Mesendoderm (in vitro differentiated cells): ENCODE data around the gene BTBD16.

ENCODE experiments used
- DNase-seq: peaks from one replicate; pipeline ENCODE4 v3.0.0; 2013
- H2AK5ac ChIP-seq: 2 replicates; pipeline ENCODE4 v1.6.1; 2013; ENCODE audit warnings: low read length, inconsistent platforms
- H2BK120ac ChIP-seq: 2 replicates; pipeline ENCODE4 v1.6.1; 2013; ENCODE audit warnings: low read depth, mild to moderate bottlenecking, low read length, moderate library complexity, mixed read lengths
- H2BK15ac ChIP-seq: replicated peaks from 2 replicates; pipeline ENCODE4 v1.6.1; 2013; ENCODE audit warnings: low read depth, mild to moderate bottlenecking, moderate library complexity
- H2BK5ac ChIP-seq: 2 replicates; pipeline ENCODE4 v1.6.1; 2013; ENCODE audit warnings: low read length, inconsistent platforms
- H3K18ac ChIP-seq: 2 replicates; pipeline ENCODE4 v1.6.1; 2013; ENCODE audit warnings: mild to moderate bottlenecking, low read length, mixed read lengths
- H3K23ac ChIP-seq: one replicate; pipeline ENCODE4 v1.6.1; 2013; ENCODE audit warnings: low read length
- H3K27ac ChIP-seq: 2 replicates; pipeline ENCODE4 v1.5.1; 2013; ENCODE audit warnings: low read depth, mild to moderate bottlenecking, inconsistent platforms, low read length, moderate library complexity
- H3K27me3 ChIP-seq: 2 replicates; pipeline ENCODE4 v1.6.1; 2013; ENCODE audit warnings: low read length, control low read depth, mild to moderate bottlenecking, inconsistent platforms; ENCODE audit not compliant: insufficient read depth, poor library complexity
- H3K36me3 ChIP-seq: 2 replicates; pipeline ENCODE4 v1.6.1; 2013; ENCODE audit warnings: low read length, inconsistent platforms; ENCODE audit not compliant: control insufficient read depth, insufficient read depth
- H3K4ac ChIP-seq: one replicate; pipeline ENCODE4 v1.6.1; 2013; ENCODE audit warnings: low read depth, mild to moderate bottlenecking, low read length, moderate library complexity
- H3K4me1 ChIP-seq: 2 replicates; pipeline ENCODE4 v1.6.1; 2013; ENCODE audit warnings: low read depth, low read length, inconsistent platforms; ENCODE audit not compliant: control insufficient read depth
- H3K4me2 ChIP-seq: 2 replicates; pipeline ENCODE4 v1.6.1; 2013; ENCODE audit warnings: low read length
- H3K4me3 ChIP-seq: 2 replicates; pipeline ENCODE4 v1.5.1; 2013; ENCODE audit warnings: mild to moderate bottlenecking, low read length
- H3K56ac ChIP-seq: one replicate; pipeline ENCODE4 v1.6.1; 2013; ENCODE audit warnings: low read length
- H3K79me1 ChIP-seq: 2 replicates; pipeline ENCODE4 v1.6.1; 2013; ENCODE audit warnings: low read length, inconsistent platforms
- H3K79me2 ChIP-seq: 2 replicates; pipeline ENCODE4 v1.6.1; 2013; ENCODE audit warnings: mild to moderate bottlenecking, low read length; ENCODE audit not compliant: control insufficient read depth, insufficient read depth
- H3K9ac ChIP-seq: 2 replicates; pipeline ENCODE4 v1.6.1; 2013; ENCODE audit warnings: low read length, inconsistent platforms
- H4K5ac ChIP-seq: one replicate; pipeline ENCODE4 v1.6.1; 2013; ENCODE audit warnings: low read length
- H4K8ac ChIP-seq: one replicate; pipeline ENCODE4 v1.6.1; 2013; ENCODE audit warnings: low read depth, mild to moderate bottlenecking, control low read depth, low read length, moderate library complexity
- WGBS: extraction: QIAGEN DNeasy Blood & Tissue Kit; methylation state at CpG from one replicate; pipeline ENCODE4 v1.1.7; 2013; ENCODE audit warnings: low lambda C conversion rate, missing lambda C conversion rate; ENCODE audit not compliant: insufficient coverage; ENCODE audit errors: extremely low coverage; 5-methylcytosine and 5-hydroxymethylcytosine counted together

The BTBD16 gene

GRCh38 chr10:122298206-122298597 lies 27.1 kb downstream of the BTBD16 start:
- H3K23ac ChIP-seq = no peak overlapping the region
- no peak overlapping the region for H2BK120ac ChIP-seq
- no peak overlapping the region for H2BK5ac ChIP-seq
- DNase-seq = no peak
- H3K79me1 ChIP-seq = no peaks in the 10 kb centered on the region
- H3K27me3 ChIP-seq = no peaks in the 10 kb centered on the region
- no peak overlapping the region for H3K4me2 ChIP-seq
- no peaks in the 10 kb centered on the region for H3K36me3 ChIP-seq
- no CpG with 5 or more reads among the region's 6 CpGs for WGBS
- no peak overlapping the region for H3K56ac ChIP-seq
- no peak overlapping the region for H3K27ac ChIP-seq
- no peak overlapping the region for H4K8ac ChIP-seq
- no peak overlapping the region for H3K4ac ChIP-seq
- no peak overlapping the region for H2BK15ac ChIP-seq
- H3K18ac ChIP-seq = no peak overlapping the region
- no peak overlapping the region for H3K9ac ChIP-seq
- H3K4me3 ChIP-seq = no peak overlapping the region
- H3K4me1 ChIP-seq = no peaks in the 10 kb centered on the region
- no peaks in the 10 kb centered on the region for H3K79me2 ChIP-seq
- H2AK5ac ChIP-seq = no peak overlapping the region
- H4K5ac ChIP-seq = no peak overlapping the region

DNA sequence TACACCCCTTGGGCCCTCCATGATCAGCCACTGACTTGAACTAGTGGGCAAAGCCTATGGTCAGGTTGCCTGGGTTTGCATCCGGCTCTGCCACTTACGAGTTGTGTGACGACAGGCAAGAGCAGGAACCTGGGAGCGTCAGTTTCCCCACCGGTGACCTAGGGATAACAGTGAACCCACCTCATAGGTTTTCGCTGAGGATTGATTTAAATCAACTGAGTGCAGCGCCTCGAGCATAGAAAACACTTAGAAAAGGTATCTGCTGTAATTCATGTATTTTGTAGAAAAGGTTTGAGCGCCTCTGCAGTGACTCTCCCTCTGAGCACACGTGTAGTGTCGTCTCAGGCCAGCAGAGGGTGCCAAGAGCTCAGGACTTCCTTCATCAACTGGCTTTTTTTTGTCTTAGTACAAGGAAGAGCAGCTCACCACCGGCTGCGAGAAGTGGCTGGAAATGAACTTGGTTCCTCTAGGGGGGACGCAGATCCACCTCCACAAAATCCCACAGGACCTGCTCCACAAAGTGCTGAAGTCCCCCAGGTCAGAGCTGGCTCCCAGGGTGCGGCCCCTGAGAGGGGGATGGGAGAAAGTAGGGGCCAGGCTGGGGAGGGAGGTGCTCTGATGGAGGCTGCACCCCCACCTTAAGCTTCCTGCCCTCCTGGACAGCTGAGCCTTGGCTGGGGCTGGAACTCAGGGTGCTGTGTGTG lies 27.7 kb downstream of the BTBD16 start:
- no peak overlapping the region for H3K4me3 ChIP-seq
- WGBS = no CpG with 5 or more reads among the region's 15 CpGs

GRCh38 chr10:122299423-122300075 lies 28.5 kb downstream of the BTBD16 start:
- Histone ChIP-seq H3K4me3 (no peak overlapping the region), H3K36me3 (no peaks in the 10 kb centered on the region), H4K8ac (no peak overlapping the region), H3K4me2 (no peak overlapping the region), H3K27ac (no peak overlapping the region), H4K5ac (no peak overlapping the region), H2BK5ac (no peak overlapping the region), H3K23ac (no peak overlapping the region), H3K79me1 (no peaks in the 10 kb centered on the region), H2AK5ac (no peak overlapping the region), H3K27me3 (no peaks in the 10 kb centered on the region), H3K4me1 (no peaks in the 10 kb centered on the region), H3K79me2 (no peaks in the 10 kb centered on the region), H3K56ac (no peak overlapping the region), H2BK15ac (no peak overlapping the region), H2BK120ac (no peak overlapping the region), H3K18ac (no peak overlapping the region), H3K4ac (no peak overlapping the region), H3K9ac (no peak overlapping the region)
- DNase-seq = no peak
- no CpG with 5 or more reads among the region's 14 CpGs for WGBS

More for the DNA sequence above, 27.7 kb downstream of the BTBD16 start:
- H3K27me3 ChIP-seq = no peaks in the 10 kb centered on the region
- H3K79me1 ChIP-seq = no peaks in the 10 kb centered on the region
- H3K27ac ChIP-seq = no peak overlapping the region
- H2BK120ac ChIP-seq = no peak overlapping the region
- no peak overlapping the region for H2BK15ac ChIP-seq
- H2AK5ac ChIP-seq = no peak overlapping the region
- no peak overlapping the region for H3K23ac ChIP-seq
- no peak overlapping the region for H3K18ac ChIP-seq
- DNase-seq = peak; percentile 82
- peak overlapping the region; percentile 41 for H3K9ac ChIP-seq
- H3K4me2 ChIP-seq = no peak overlapping the region
- H3K36me3 ChIP-seq = no peaks in the 10 kb centered on the region
- no peaks in the 10 kb centered on the region for H3K4me1 ChIP-seq
- H2BK5ac ChIP-seq = no peak overlapping the region
- H3K4ac ChIP-seq = no peak overlapping the region
- H4K5ac ChIP-seq = no peak overlapping the region
- H3K56ac ChIP-seq = peak overlapping the region; percentile 77
- H3K79me2 ChIP-seq = no peaks in the 10 kb centered on the region
- no peak overlapping the region for H4K8ac ChIP-seq

DNA sequence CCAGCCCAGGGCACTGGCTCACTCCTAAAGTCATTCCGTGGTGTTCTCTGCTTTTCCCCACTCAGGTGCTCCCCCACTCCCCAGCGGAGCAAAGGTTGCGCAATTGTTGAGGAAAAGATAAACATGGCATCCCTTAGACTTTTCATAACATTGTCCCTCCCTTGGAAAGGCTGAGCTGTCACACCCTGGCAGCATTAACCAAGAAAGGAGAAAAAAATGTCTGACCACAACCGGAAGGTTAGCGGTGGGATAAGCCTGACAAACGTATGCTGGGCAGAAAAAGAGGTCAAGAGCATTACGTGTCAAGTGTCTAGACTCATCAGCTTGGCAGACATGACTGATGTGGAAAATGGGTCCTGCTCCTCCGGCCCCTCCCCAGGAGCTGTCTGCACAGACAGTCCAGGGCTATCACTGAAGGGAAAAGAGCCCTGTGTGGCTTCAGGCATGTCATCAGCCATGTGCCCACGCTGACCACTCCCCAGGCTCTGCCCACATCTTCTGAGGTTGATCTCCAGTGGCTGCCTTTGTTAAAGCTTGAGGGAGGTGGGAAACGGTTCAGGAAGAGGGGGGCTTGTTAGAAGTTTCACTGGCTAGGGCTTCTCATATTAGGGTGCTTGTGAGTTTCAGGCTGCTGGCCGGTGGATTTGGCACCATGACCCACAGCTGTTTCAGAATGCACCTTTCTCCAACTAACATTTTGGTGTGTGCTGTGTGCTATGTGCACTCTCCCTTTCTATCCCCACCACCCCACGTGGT lies 30.1 kb downstream of the BTBD16 start:
- H3K18ac ChIP-seq = no peak overlapping the region
- no peak overlapping the region for H4K5ac ChIP-seq
- H3K23ac ChIP-seq = no peak overlapping the region
- no peak overlapping the region for H2BK15ac ChIP-seq
- H3K36me3 ChIP-seq = no peaks in the 10 kb centered on the region
- H4K8ac ChIP-seq = no peak overlapping the region
- H2BK120ac ChIP-seq = no peak overlapping the region
- H2AK5ac ChIP-seq = no peak overlapping the region
- H3K9ac ChIP-seq = no peak overlapping the region
- no peaks in the 10 kb centered on the region for H3K79me1 ChIP-seq
- no peak overlapping the region for H2BK5ac ChIP-seq
- no CpG with 5 or more reads among the region's 12 CpGs for WGBS
- no peaks in the 10 kb centered on the region for H3K79me2 ChIP-seq
- H3K4me1 ChIP-seq = no peaks in the 10 kb centered on the region
- no peak overlapping the region for H3K4me2 ChIP-seq
- H3K4me3 ChIP-seq = no peak overlapping the region
- H3K27me3 ChIP-seq = no peaks in the 10 kb centered on the region
- no peak overlapping the region for H3K56ac ChIP-seq
- no peak overlapping the region for H3K27ac ChIP-seq
- DNase-seq = no peak
- H3K4ac ChIP-seq = no peak overlapping the region

GRCh38 chr10:122301811-122302115 lies 30.7 kb downstream of the BTBD16 start:
- Histone ChIP-seq H3K23ac (no peak overlapping the region), H3K4me2 (no peak overlapping the region), H3K56ac (no peak overlapping the region), H3K4me1 (no peaks in the 10 kb centered on the region), H2BK15ac (no peak overlapping the region), H3K36me3 (no peaks in the 10 kb centered on the region), H3K4me3 (no peak overlapping the region), H3K27ac (no peak overlapping the region), H3K9ac (no peak overlapping the region), H3K27me3 (no peaks in the 10 kb centered on the region), H3K18ac (no peak overlapping the region), H2BK120ac (no peak overlapping the region), H2BK5ac (no peak overlapping the region), H4K5ac (no peak overlapping the region), H3K79me2 (no peaks in the 10 kb centered on the region), H4K8ac (no peak overlapping the region), H3K4ac (no peak overlapping the region), H2AK5ac (no peak overlapping the region), H3K79me1 (no peaks in the 10 kb centered on the region)
- DNase-seq = no peak
- WGBS = no CpG with 5 or more reads among the region's 7 CpGs
